Right atrium auricular region (tissue), 2 donors: ENCODE measurements around the gene NAT14. TPM values are rescaled to one million over a fixed set of nuclear protein-coding genes. Genes with fewer than 3 reads are reported as not detected.

Experiments
- DNase-seq: peaks from one replicate; pipeline ENCODE4 v3.0.0-alpha.2; 2019; ENCODE audit warnings: low spot score
- H3K27ac ChIP-seq, 2 donors: fragments of 200-600 bp; sonication (generic); 1 replicate in 1 of 2; 2 replicates in 1 of 2; pipeline ENCODE4 v1.5.1; 2016 to 2019
- H3K27me3 ChIP-seq, 2 donors: fragments of 200-600 bp; sonication (generic); one replicate each; pipeline versions ENCODE4 v1.5.1 to v1.6.0; 2017 to 2019
- H3K36me3 ChIP-seq: fragments of 200-600 bp; sonication (generic); one replicate; pipeline ENCODE4 v1.5.1; 2016
- H3K4me1 ChIP-seq, 2 donors: fragments of 200-600 bp; sonication (generic); one replicate each; pipeline versions ENCODE4 v1.5.1 to v1.6.0; 2017 to 2019
- H3K4me3 ChIP-seq, 2 donors: fragments of 200-600 bp; sonication (generic); 1 replicate in 1 of 2; 2 replicates in 1 of 2; pipeline ENCODE4 v1.5.1; 2017 to 2019; ENCODE audit warnings: mild to moderate bottlenecking in 1 of 2, moderate library complexity in 1 of 2
- H3K9me3 ChIP-seq, 2 donors: fragments of 200-600 bp; sonication (generic); one replicate each; pipeline ENCODE4 v1.5.1; 2019
- CTCF ChIP-seq, 2 donors: fragments of 200-600 bp; sonication (generic); IDR thresholded peaks; one replicate each; pipeline ENCODE4 v1.5.1; 2019; ENCODE audit warnings: antibody characterized with exemption in 2 of 2
- total RNA-seq, 2 donors: library from RNA; depleted of rRNA; stranded (reverse); fragments of >200 nt; gene quantifications; one replicate each; pipeline ENCODE4 v1.1.0, GENCODE V29; 2016

The NAT14 gene
- total RNA-seq, 2 donors from 2014 or later: 2.3 to 7.0 TPM

DNA sequence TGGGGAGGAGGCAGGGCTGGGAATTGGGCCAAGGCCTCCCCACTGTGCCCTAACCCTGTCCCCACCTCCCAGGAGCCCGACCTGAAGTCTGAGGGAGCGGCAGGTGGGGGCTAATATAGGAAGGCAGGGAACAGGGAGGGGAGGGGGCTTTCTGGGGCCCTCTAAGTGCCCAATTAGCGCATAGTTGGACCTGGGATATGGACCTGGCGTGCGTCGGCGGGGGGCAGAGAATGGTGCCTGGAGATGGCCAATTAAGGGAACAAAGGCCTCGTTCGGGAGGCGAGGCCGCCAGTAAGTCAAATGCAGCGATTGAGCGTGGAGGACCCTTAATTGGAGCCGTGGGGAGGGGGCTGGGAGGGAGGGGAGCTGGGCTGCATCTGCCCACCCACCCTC is 20.3 kb upstream of the NAT14 start, which contains the start of gene C19orf85:
C19orf85 (minus strand) TSS at position 90 of the 393 bp plus-strand sequence. CDS start 197 bp downstream, outside the sequence.
- TF ChIP-seq CTCF (IDR thresholded peaks at IDR 0.05): no peak
- no peaks in the 10 kb centered on the region for H3K9me3 ChIP-seq
- H3K27me3 ChIP-seq: no peaks in the 10 kb centered on the region
- no peak within 1 kb of the TSS for H3K27ac ChIP-seq
- no peak within 1 kb of the TSS for H3K4me3 ChIP-seq
- no peaks in the 10 kb centered on the region for H3K36me3 ChIP-seq
- H3K4me1 ChIP-seq: peaks cover 0 to 35% of the 10 kb centered on the region in 2 donors
- DNase-seq: no peak

DNA sequence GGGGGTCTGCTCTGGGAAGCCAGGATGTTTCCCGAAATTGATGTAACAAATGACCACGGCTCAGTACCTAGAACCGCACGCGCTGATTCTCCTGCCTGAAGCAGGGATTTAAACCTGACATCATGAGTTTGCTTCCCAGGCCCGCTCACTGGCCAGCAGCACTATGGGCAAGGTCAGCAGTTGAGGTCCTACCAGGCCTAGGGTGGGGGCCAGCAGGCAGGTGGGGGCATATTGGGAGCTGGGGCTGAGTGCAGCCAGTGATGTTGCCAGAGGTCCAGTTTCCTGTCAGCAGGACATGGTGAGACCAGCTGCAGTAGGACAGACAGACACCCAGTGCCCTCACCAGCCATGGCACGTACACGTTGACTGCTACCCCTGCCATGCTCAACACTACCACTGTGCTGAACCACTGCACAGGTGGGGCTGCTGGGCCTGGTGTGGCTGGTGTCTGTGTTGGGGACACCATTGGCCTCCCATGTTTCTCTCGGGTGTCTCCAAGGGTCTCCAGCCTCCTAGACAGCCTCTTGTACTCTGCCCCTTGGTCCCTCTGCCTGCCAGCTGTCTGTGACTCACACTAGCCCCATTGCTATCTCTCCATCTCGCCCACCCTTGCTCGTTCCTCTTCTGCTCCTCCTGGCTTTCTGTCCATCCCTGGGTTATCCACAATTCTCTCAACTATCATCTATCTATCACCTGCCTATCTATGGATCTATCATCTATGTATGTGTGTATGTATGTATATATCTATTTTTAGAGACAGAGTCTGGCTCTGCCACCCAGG is 19.3 kb upstream of the NAT14 start:
- H3K9me3 ChIP-seq: no peaks in the 10 kb centered on the region
- no peaks in the 10 kb centered on the region for H3K36me3 ChIP-seq
- H3K4me1 ChIP-seq: peaks cover 0 to 25% of the 10 kb centered on the region in 2 donors
- no peak for TF ChIP-seq CTCF (IDR thresholded peaks at IDR 0.05)
- no peak for DNase-seq
- H3K27ac ChIP-seq: no peak overlapping the region
- no peak overlapping the region for H3K4me3 ChIP-seq
- H3K27me3 ChIP-seq: no peaks in the 10 kb centered on the region

- peaks cover 0 to 19% of the 10 kb centered on the region in 2 donors for H3K4me1 ChIP-seq
- no peak for DNase-seq
- no peaks in the 10 kb centered on the region for H3K36me3 ChIP-seq
- H3K4me3 ChIP-seq: no peak overlapping the region
- no peak for TF ChIP-seq CTCF (IDR thresholded peaks at IDR 0.05)
- H3K27ac ChIP-seq: no peak overlapping the region
- no peaks in the 10 kb centered on the region for H3K9me3 ChIP-seq
- no peaks in the 10 kb centered on the region for H3K27me3 ChIP-seq
Measured at GRCh38 chr19:55466241-55466614, 18.8 kb upstream of the NAT14 start.

- peak; percentile 96 to 99 for TF ChIP-seq CTCF (IDR thresholded peaks at IDR 0.05)
- no peaks in the 10 kb centered on the region for H3K36me3 ChIP-seq
- no peak overlapping the region for H3K4me3 ChIP-seq
- DNase-seq: peak; percentile 81
- H3K27me3 ChIP-seq: no peaks in the 10 kb centered on the region
- no peaks in the 10 kb centered on the region for H3K9me3 ChIP-seq
- H3K27ac ChIP-seq: no peak overlapping the region
- peaks cover 0 to 12% of the 10 kb centered on the region in 2 donors for H3K4me1 ChIP-seq
Measured at GRCh38 chr19:55467236-55468053, 17.5 kb upstream of the NAT14 start.

DNA sequence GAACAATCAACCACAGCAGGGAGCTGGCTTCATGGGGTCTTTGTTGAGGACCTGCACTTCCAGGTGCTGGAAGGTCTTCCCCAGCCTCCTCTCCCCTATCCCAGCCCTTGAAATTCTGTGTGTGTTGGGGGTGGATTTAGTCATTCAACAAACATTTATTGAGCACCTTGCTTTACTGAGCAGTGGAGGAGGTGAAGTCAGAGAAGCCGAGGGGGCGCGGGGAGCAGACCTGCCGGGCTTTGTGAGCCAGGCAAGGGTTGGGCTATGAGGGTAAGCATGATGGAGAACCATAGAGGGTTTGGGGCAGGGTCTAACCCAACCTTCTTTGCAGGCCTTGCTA is 17.0 kb upstream of the NAT14 start:
- no peak overlapping the region for H3K27ac ChIP-seq
- peaks cover 0 to 9% of the 10 kb centered on the region in 2 donors for H3K4me1 ChIP-seq
- no peaks in the 10 kb centered on the region for H3K27me3 ChIP-seq
- no peak for TF ChIP-seq CTCF (IDR thresholded peaks at IDR 0.05)
- no peaks in the 10 kb centered on the region for H3K9me3 ChIP-seq
- DNase-seq: no peak
- H3K36me3 ChIP-seq: no peaks in the 10 kb centered on the region
- H3K4me3 ChIP-seq: no peak overlapping the region
